HCT116 (cell line): Measurements from ENCODE around the gene CINP. TPM values are rescaled to one million over a fixed set of nuclear protein-coding genes. Genes with fewer than 3 reads are reported as not detected.

Experiments used
- ATAC-seq: fragments of 200-7000 bp; cut with Tn5 transposase; 2 replicates; pipeline ENCODE4 v1.9.1; 2020; ENCODE audit warnings: mild to moderate bottlenecking, moderate library complexity
- BruUV-seq: library from RNA; stranded (reverse); fragments of 400-500 nt; replicated peaks from 2 replicates; lab custom pipeline; 2021; lab: Mats Ljungman, UMichigan
- CTCF ChIA-PET: fragments of 300-600 bp; sonication (Branson Sonifier 250); formaldehyde crosslinking; loops from one replicate; lab custom pipeline; 2021; ENCODE audit warnings: antibody characterized with exemption; lab: Charles Lee
- POLR2A ChIA-PET: fragments of 300-600, 350-600 bp; sonication (Branson Sonifier 250); formaldehyde crosslinking; loops from one replicate; lab custom pipeline; 2021; ENCODE audit warnings: antibody characterized with exemption; lab: Charles Lee
- RAD21 ChIA-PET, 2 experiments: fragments of 300-600 bp; sonication (Branson Sonifier 250); formaldehyde crosslinking; loops; one replicate each; lab custom pipeline; 2023; ENCODE audit warnings: low total read pairs in 2 of 2; ENCODE audit not compliant: uncharacterized antibody in 2 of 2, unreplicated experiment in 2 of 2, low non-redundant PET in 1 of 2; lab: Charles Lee
- DNase-seq: peaks from one replicate; pipeline ENCODE4 v3.0.0-alpha.2; 2010; ENCODE audit warnings: low read depth, low spot score
- H2AFZ ChIP-seq: fragments of 200-600 bp; shearing (Covaris generic), sonication (generic); 2 replicates; pipeline ENCODE4 v1.6.1; 2017; ENCODE audit warnings: low read depth, mixed run types, mixed read lengths, antibody characterized with exemption, low read length; ENCODE audit not compliant: poor library complexity, severe bottlenecking
- H3K27ac ChIP-seq: 2 replicates; pipeline ENCODE4 v1.5.1; 2012; ENCODE audit warnings: low read depth, low read length
- H3K27me3 ChIP-seq: fragments of 200-600 bp; sonication (generic); 2 replicates; pipeline ENCODE4 v1.6.1; 2016; ENCODE audit warnings: mixed run types, low read length, mixed read lengths; ENCODE audit not compliant: insufficient read depth
- H3K36me3 ChIP-seq, 2 experiments: fragments of 200-500 bp in 1 of 2; fragments of 200-600 bp in 1 of 2; sonication (Bioruptor generic) in 1 of 2; sonication (generic) in 1 of 2; 2 replicates each; pipeline versions ENCODE4 v1.5.1 to v1.6.1; 2014 to 2016; ENCODE audit warnings: low read length in 2 of 2, inconsistent platforms in 1 of 2, mixed read lengths in 1 of 2, mixed run types in 1 of 2; ENCODE audit not compliant: insufficient read depth in 2 of 2, control insufficient read depth in 1 of 2
- H3K4me1 ChIP-seq, 2 experiments: fragments of 200-600 bp in 1 of 2; sonication (generic) in 1 of 2; 2 replicates each; pipeline versions ENCODE4 v1.5.1 to v1.6.1; 2012 to 2017; ENCODE audit warnings: low read length in 2 of 2, inconsistent platforms in 1 of 2, mild to moderate bottlenecking in 1 of 2, mixed read lengths in 1 of 2, mixed run types in 1 of 2, moderate library complexity in 1 of 2; ENCODE audit not compliant: insufficient read depth in 2 of 2, control insufficient read depth in 1 of 2
- H3K4me2 ChIP-seq: fragments of 200-600 bp; sonication (generic); 2 replicates; pipeline ENCODE4 v1.6.1; 2017; ENCODE audit warnings: mixed run types, low read length, mixed read lengths
- H3K4me3 ChIP-seq, 2 experiments: fragments of 200-600 bp in 1 of 2; sonication (generic) in 1 of 2; replicated peaks in 1 of 2; 2 replicates each; pipeline ENCODE4 v1.5.1; 2011 to 2016; ENCODE audit warnings: low read length in 2 of 2, control low read depth in 1 of 2, low read depth in 1 of 2, mild to moderate bottlenecking in 1 of 2, mixed read lengths in 1 of 2, mixed run types in 1 of 2
- H3K79me2 ChIP-seq: fragments of 200-600 bp; sonication (generic); 2 replicates; pipeline ENCODE4 v1.6.1; 2017; ENCODE audit warnings: mild to moderate bottlenecking, mixed run types, low read length, moderate library complexity, mixed read lengths; ENCODE audit not compliant: insufficient read depth
- H3K9ac ChIP-seq: fragments of 200-600 bp; sonication (generic); 2 replicates; pipeline ENCODE4 v1.6.1; 2016; ENCODE audit warnings: low read length, mixed read lengths
- H3K9me2 ChIP-seq: fragments of 200-600 bp; sonication (generic), shearing (Covaris generic); 2 replicates; pipeline ENCODE4 v1.6.1; 2017; ENCODE audit warnings: mixed run types, mild to moderate bottlenecking, moderate library complexity; ENCODE audit not compliant: insufficient read depth
- H3K9me3 ChIP-seq, 2 experiments: fragments of 200-500 bp in 1 of 2; fragments of 200-600 bp in 1 of 2; sonication (Bioruptor generic) in 1 of 2; sonication (generic) in 1 of 2; 2 replicates each; pipeline ENCODE4 v1.6.1; 2014 to 2017; ENCODE audit warnings: low read length in 2 of 2, mixed read lengths in 2 of 2, inconsistent platforms in 1 of 2, low read depth in 1 of 2, mild to moderate bottlenecking in 1 of 2, mixed run types in 1 of 2, moderate library complexity in 1 of 2; ENCODE audit not compliant: control insufficient read depth in 1 of 2, insufficient read depth in 1 of 2
- H4K20me1 ChIP-seq: fragments of 200-600 bp; sonication (generic), shearing (Covaris generic); 2 replicates; pipeline ENCODE4 v1.6.1; 2017; ENCODE audit warnings: mixed run types, mild to moderate bottlenecking, moderate library complexity; ENCODE audit not compliant: insufficient read depth
- EGR1 ChIP-seq: IDR thresholded peaks from 2 replicates; pipeline ENCODE4 v1.6.1; 2012; ENCODE audit warnings: low read depth
- POLR2A ChIP-seq: IDR thresholded peaks from 2 replicates; pipeline ENCODE4 v1.7.0; 2011; ENCODE audit warnings: borderline replicate concordance; ENCODE audit not compliant: insufficient read depth, insufficient read length; ENCODE audit errors: extremely low read depth
- POLR2AphosphoS5 ChIP-seq: IDR thresholded peaks from 2 replicates; pipeline ENCODE4 v1.6.1; 2011; ENCODE audit warnings: mild to moderate bottlenecking, low read depth, low read length, moderate library complexity
- SRF ChIP-seq: IDR thresholded peaks from 2 replicates; pipeline ENCODE4 v1.6.1; 2012; ENCODE audit warnings: low read depth
- ZFX ChIP-seq: fragments of 450-650 bp; IDR thresholded peaks from 2 replicates; pipeline ENCODE4 v1.6.1; 2017
- intact Hi-C: fragments of 100-400 bp; cut with micrococcal nuclease; formaldehyde crosslinking; loops from 2 replicates; pipeline ENCODE4 v1.10.0; 2022
- total RNA-seq: library from RNA; stranded (reverse); gene quantifications from one replicate; pipeline ENCODE4 v1.2.1, GENCODE V29; 2021; ENCODE audit not compliant: unreplicated experiment
- TF ChIP-seq, protein P1 (sequence below): IDR thresholded peaks from 2 replicates; pipeline ENCODE4 v1.6.1; 2012; ENCODE audit warnings: low read depth
- TF ChIP-seq, protein P2 (sequence below): IDR thresholded peaks from 2 replicates; pipeline ENCODE4 v1.6.1; 2012

Gene CINP
- total RNA-seq, 1 experiment from 2014 or later, result 49.1 TPM

GRCh38 chr14:102338724-102339123 is 24.0 kb downstream of the CINP start:
- Histone ChIP-seq H3K4me2 (no peak overlapping the region), H3K79me2 (no peaks in the 10 kb centered on the region), H3K27ac (no peak overlapping the region), H3K36me3 (peaks cover 5 to 14% of the 10 kb centered on the region in 2 experiments; a peak in 3 of 4 replicates), H3K9me2 (no peaks in the 10 kb centered on the region), H3K9me3 (no peaks in the 10 kb centered on the region), H4K20me1 (no peaks in the 10 kb centered on the region), H3K4me1 (no peaks in the 10 kb centered on the region), H2AFZ (no peak overlapping the region), H3K4me3 (no peak overlapping the region), H3K9ac (no peak overlapping the region), H3K27me3 (no peaks in the 10 kb centered on the region)
- ChIA-PET CTCF (no interaction called here), POLR2A (no interaction called here), RAD21 (no interaction called here)
- BruUV-seq, result no TSS peak
- TF ChIP-seq ZFX (no peak), SRF (no peak), POLR2AphosphoS5 (no peak), EGR1 (no peak)
- TF ChIP-seq, protein P1, sequence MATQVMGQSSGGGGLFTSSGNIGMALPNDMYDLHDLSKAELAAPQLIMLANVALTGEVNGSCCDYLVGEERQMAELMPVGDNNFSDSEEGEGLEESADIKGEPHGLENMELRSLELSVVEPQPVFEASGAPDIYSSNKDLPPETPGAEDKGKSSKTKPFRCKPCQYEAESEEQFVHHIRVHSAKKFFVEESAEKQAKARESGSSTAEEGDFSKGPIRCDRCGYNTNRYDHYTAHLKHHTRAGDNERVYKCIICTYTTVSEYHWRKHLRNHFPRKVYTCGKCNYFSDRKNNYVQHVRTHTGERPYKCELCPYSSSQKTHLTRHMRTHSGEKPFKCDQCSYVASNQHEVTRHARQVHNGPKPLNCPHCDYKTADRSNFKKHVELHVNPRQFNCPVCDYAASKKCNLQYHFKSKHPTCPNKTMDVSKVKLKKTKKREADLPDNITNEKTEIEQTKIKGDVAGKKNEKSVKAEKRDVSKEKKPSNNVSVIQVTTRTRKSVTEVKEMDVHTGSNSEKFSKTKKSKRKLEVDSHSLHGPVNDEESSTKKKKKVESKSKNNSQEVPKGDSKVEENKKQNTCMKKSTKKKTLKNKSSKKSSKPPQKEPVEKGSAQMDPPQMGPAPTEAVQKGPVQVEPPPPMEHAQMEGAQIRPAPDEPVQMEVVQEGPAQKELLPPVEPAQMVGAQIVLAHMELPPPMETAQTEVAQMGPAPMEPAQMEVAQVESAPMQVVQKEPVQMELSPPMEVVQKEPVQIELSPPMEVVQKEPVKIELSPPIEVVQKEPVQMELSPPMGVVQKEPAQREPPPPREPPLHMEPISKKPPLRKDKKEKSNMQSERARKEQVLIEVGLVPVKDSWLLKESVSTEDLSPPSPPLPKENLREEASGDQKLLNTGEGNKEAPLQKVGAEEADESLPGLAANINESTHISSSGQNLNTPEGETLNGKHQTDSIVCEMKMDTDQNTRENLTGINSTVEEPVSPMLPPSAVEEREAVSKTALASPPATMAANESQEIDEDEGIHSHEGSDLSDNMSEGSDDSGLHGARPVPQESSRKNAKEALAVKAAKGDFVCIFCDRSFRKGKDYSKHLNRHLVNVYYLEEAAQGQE, result no peak
- TF ChIP-seq, protein P2, sequence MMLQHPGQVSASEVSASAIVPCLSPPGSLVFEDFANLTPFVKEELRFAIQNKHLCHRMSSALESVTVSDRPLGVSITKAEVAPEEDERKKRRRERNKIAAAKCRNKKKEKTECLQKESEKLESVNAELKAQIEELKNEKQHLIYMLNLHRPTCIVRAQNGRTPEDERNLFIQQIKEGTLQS, result no peak
- DNase-seq (no peak), ATAC-seq (no peak)
- intact Hi-C loops, result no loop called here

- intact Hi-C loops, result no loop called here
- BruUV-seq, result no TSS peak
- H3K9me3 ChIP-seq, result no peaks in the 10 kb centered on the region
- no peak for TF ChIP-seq ZFX
- TF ChIP-seq EGR1, result no peak
- no peak for TF ChIP-seq POLR2AphosphoS5
- no peak for TF ChIP-seq POLR2A
- TF ChIP-seq, all 23 proteins: peak for 0
- no peaks in the 10 kb centered on the region for H3K9me2 ChIP-seq
- H3K9ac ChIP-seq, result no peak overlapping the region
- no peak overlapping the region for H3K4me2 ChIP-seq
- ChIA-PET RAD21 (no interaction called here), POLR2A (no interaction called here), CTCF (no interaction called here)
- no peaks in the 10 kb centered on the region for H3K4me1 ChIP-seq
- no peak overlapping the region for H3K27ac ChIP-seq
- peaks cover 10 to 14% of the 10 kb centered on the region in 2 experiments; a peak in 3 of 4 replicates for H3K36me3 ChIP-seq
- ATAC-seq (no peak), DNase-seq (no peak)
- no peak overlapping the region for H3K4me3 ChIP-seq
- no peaks in the 10 kb centered on the region for H3K79me2 ChIP-seq
- no peaks in the 10 kb centered on the region for H3K27me3 ChIP-seq
- no peak overlapping the region for H2AFZ ChIP-seq
- H4K20me1 ChIP-seq, result no peaks in the 10 kb centered on the region
These were observed 27.5 kb downstream of the CINP start for GRCh38 chr14:102335163-102335562.
